Esophagus squamous epithelium (tissue), 5 donors: ENCODE measurements around the gene CLDN24. TPM values are rescaled to one million over a fixed set of nuclear protein-coding genes. Genes with fewer than 3 reads are reported as not detected.

ENCODE experiments used
- DNase-seq: peaks from one replicate; lab custom pipeline; 2025; lab: John Stamatoyannopoulos, UW
- H3K27ac ChIP-seq, 4 donors: fragments of 200-600 bp; sonication (generic); one replicate each; pipeline ENCODE4 v1.5.1; 2016 to 2019; ENCODE audit warnings: mild to moderate bottlenecking in 1 of 4
- H3K27me3 ChIP-seq, 4 donors: fragments of 200-600 bp; sonication (generic); 1 replicate in 3 of 4; 2 replicates in 1 of 4; pipeline versions ENCODE4 v1.5.1 to v1.6.0; 2017 to 2021; ENCODE audit warnings: antibody characterized with exemption in 1 of 4
- H3K36me3 ChIP-seq, 3 donors: fragments of 200-600 bp; sonication (generic); one replicate each; pipeline ENCODE4 v1.5.1; 2016 to 2019
- H3K4me1 ChIP-seq, 3 donors: fragments of 200-600 bp; sonication (generic); one replicate each; pipeline ENCODE4 v1.5.1; 2017 to 2019
- H3K4me3 ChIP-seq, 4 donors: fragments of 200-600 bp; sonication (generic); 1 replicate in 3 of 4; 2 replicates in 1 of 4; pipeline ENCODE4 v1.5.1; 2016 to 2019; ENCODE audit warnings: mild to moderate bottlenecking in 2 of 4, moderate library complexity in 1 of 4
- H3K9me3 ChIP-seq, 3 donors: fragments of 200-600 bp; sonication (generic); one replicate each; pipeline ENCODE4 v1.5.1; 2016 to 2019
- POLR2A ChIP-seq, 4 donors: fragments of 450-650 bp; IDR thresholded peaks; one replicate each; pipeline ENCODE4 v1.6.1; 2017; ENCODE audit warnings: antibody characterized with exemption in 4 of 4, mild to moderate bottlenecking in 4 of 4, moderate library complexity in 3 of 4
- WGBS, 2 donors: methylation state at CpG; one replicate each; pipeline ENCODE4 v1.1.5; 2018; 5-methylcytosine and 5-hydroxymethylcytosine counted together
- intact Hi-C: fragments of 100-400 bp; cut with DNase I; formaldehyde crosslinking; loops from one replicate; pipeline ENCODE4 v1.15.0; 2022
- total RNA-seq, 4 donors: library from RNA; depleted of rRNA; stranded (reverse); fragments of >200 nt; gene quantifications; one replicate each; pipeline ENCODE4 v1.1.0, GENCODE V29; 2016
- TF ChIP-seq, protein P1 (sequence below), 6 experiments: fragments of 450-650 bp in 4 of 6; fragments of 200-600 bp in 2 of 6; sonication (generic) in 2 of 6; IDR thresholded peaks; one replicate each; pipeline ENCODE4 v1.5.1; 2016 to 2019; ENCODE audit warnings: antibody characterized with exemption in 6 of 6, mild to moderate bottlenecking in 4 of 6, moderate library complexity in 4 of 6
- donor health status: DM: yes; HTN: yes; CAD: no.

CLDN24 gene
- total RNA-seq, 4 donors from 2014 or later: not detected

DNA sequence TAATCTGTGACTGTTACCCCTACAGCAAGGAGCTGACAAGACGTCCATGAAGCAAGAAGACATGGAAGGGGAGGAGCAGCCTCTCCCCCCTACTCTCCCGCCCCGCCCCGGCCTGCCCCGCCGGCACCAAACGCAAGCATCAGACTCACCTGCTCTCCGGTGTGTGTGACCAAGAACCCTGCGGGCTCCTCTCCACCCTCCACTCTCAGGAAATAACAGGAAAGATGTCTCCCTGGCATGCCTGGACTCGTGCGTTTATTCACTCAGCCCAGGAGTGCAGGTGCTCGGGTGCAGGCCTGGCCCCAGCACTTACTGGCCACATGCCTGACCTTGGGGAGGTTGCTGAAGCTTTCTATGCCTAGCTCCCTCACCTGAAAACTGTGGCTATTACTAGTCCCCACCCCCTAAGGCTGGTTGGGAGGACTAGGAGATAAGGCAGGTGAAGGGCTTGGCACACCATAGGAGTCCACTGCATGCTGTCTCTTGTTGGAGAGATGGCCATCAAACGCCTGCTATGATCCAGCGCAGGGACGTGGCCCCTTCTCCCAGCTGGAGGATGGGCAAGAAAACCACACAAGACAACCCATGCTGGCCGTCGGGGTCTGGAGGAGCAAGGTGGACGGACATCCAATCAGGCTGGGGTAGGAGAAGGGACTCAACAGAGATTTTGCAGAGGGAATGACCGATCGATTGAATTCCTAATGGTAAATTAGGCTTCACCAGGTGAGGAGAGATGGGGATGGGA is 34.9 kb upstream of the CLDN24 start:
- intact Hi-C loops: no loop called here
- no peak for DNase-seq
- 42 to 50% methylated on average over 7 to 9 of the region's 20 CpGs for WGBS, 2 donors
- Histone ChIP-seq H3K4me1 (peaks cover 17 to 66% (median 20%) of the 10 kb centered on the region in 3 donors), H3K27me3 (no peaks in the 10 kb centered on the region), H3K9me3 (no peaks in the 10 kb centered on the region), H3K27ac (peak overlapping the region in 2 of 4 donors; percentile 44 to 75), H3K36me3 (no peaks in the 10 kb centered on the region), H3K4me3 (no peak overlapping the region)
- TF ChIP-seq POLR2A (IDR thresholded peaks at IDR 0.05): no peak
- TF ChIP-seq, protein P1, sequence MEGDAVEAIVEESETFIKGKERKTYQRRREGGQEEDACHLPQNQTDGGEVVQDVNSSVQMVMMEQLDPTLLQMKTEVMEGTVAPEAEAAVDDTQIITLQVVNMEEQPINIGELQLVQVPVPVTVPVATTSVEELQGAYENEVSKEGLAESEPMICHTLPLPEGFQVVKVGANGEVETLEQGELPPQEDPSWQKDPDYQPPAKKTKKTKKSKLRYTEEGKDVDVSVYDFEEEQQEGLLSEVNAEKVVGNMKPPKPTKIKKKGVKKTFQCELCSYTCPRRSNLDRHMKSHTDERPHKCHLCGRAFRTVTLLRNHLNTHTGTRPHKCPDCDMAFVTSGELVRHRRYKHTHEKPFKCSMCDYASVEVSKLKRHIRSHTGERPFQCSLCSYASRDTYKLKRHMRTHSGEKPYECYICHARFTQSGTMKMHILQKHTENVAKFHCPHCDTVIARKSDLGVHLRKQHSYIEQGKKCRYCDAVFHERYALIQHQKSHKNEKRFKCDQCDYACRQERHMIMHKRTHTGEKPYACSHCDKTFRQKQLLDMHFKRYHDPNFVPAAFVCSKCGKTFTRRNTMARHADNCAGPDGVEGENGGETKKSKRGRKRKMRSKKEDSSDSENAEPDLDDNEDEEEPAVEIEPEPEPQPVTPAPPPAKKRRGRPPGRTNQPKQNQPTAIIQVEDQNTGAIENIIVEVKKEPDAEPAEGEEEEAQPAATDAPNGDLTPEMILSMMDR (IDR thresholded peaks at IDR 0.05): no peak

DNA sequence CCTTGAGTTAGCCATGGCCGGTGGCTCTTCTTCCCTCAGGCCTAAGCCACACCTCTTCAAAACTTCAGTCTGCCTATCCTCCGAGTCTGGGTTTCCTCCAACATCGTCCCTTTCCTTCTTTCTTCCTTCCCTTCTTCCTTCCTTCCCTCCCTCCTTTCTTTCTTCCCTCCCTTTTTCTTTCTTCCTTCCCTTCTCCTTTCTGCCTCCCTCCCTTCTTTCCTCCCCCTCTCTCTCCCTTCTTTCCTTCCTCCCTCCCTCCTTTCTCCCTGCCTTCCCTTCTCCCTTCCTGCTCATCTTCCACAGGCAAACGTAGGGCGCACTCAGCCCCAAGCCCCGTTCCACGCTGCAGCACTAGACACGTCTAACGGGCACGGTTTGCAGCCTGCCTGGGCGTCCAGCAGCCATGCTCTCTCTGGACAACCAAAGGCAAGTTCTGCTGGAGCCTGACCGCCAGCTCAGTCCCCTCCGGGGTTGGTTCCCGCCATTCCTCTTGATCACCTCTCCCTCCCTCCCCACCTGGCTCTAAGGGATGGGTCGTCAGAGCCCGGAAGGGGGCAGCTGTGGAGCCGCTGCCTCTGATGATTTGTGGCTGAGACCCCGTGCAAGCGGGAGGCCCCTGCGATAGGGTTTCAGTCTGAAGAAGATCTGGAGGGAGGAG is 34.1 kb upstream of the CLDN24 start:
- no peak for TF ChIP-seq POLR2A (IDR thresholded peaks at IDR 0.05)
- TF ChIP-seq, protein P1 (IDR thresholded peaks at IDR 0.05): no peak
- Histone ChIP-seq H3K4me1 (peaks cover 18 to 74% (median 20%) of the 10 kb centered on the region in 3 donors), H3K36me3 (no peaks in the 10 kb centered on the region), H3K9me3 (no peaks in the 10 kb centered on the region), H3K27me3 (no peaks in the 10 kb centered on the region), H3K4me3 (no peak overlapping the region), H3K27ac (peak overlapping the region in 2 of 4 donors; percentile 44 to 75)
- DNase-seq: no peak
- intact Hi-C loops: no loop called here
- 81 to 82% methylated on average over 17 to 20 of the region's 20 CpGs for whole genome bisulfite sequencing, 2 donors

DNA sequence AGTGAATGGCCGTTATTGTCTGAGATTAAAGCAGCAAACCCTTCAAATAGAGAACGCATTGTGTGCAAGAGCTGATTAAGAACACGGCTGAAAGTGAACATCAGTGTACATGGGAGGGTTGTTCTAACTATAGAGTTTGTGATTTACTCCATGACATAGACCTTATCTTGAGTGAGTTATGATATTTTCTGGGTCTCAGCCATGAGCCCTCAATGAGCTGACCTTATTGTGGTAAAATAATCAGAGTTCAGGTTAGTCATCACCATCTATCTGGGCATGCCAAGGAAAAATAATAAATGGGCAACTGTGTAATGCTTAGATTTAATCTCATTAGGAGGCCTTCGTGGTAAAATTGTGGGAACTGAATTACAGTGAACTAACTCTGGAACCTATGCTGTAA is 33.2 kb upstream of the CLDN24 start:
- DNase-seq: no peak
- intact Hi-C loops: no loop called here

DNA sequence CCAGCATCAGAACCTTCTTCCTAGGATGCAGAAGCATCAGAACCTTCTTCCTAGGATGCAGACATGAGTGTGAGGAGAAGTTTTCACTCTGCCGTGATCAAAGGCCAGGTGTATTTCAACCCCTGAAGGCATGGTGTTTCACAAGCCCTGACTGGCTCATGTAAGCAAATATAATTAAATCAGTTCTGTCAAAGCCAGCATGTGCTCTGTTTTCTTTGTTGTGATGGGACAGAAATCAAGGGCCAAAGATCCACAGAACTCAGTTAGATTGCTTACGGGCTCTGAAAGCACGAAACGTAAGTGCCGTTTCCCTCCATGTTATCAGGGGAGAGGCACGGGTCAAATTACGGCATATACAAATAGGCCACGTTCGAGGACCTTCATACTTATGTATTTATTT is 32.0 kb upstream of the CLDN24 start:
- 42 to 71% methylated on average over 9 of the region's 9 CpGs for WGBS, 2 donors
- intact Hi-C loops: no loop called here
- TF ChIP-seq, protein P1 (IDR thresholded peaks at IDR 0.05): no peak
- no peak for TF ChIP-seq POLR2A (IDR thresholded peaks at IDR 0.05)
- Histone ChIP-seq H3K36me3 (no peaks in the 10 kb centered on the region), H3K4me3 (no peak overlapping the region), H3K27ac (peak overlapping the region; percentile 36 to 75 (median 60)), H3K27me3 (no peaks in the 10 kb centered on the region), H3K4me1 (peaks cover 15 to 84% (median 25%) of the 10 kb centered on the region in 3 donors), H3K9me3 (no peaks in the 10 kb centered on the region)
- no peak for DNase-seq

More for the DNA sequence above, 33.2 kb upstream of the CLDN24 start:
- Histone ChIP-seq H3K4me1 (peaks cover 19 to 79% (median 27%) of the 10 kb centered on the region in 3 donors), H3K4me3 (no peak overlapping the region), H3K27ac (peak overlapping the region in 2 of 4 donors; percentile 62 to 75), H3K36me3 (no peaks in the 10 kb centered on the region), H3K27me3 (no peaks in the 10 kb centered on the region), H3K9me3 (no peaks in the 10 kb centered on the region)
- 29 to 50% methylated on average over 4 of the region's 4 CpGs for WGBS, 2 donors
- TF ChIP-seq, protein P1 (IDR thresholded peaks at IDR 0.05): no peak
- no peak for TF ChIP-seq POLR2A (IDR thresholded peaks at IDR 0.05)

DNA sequence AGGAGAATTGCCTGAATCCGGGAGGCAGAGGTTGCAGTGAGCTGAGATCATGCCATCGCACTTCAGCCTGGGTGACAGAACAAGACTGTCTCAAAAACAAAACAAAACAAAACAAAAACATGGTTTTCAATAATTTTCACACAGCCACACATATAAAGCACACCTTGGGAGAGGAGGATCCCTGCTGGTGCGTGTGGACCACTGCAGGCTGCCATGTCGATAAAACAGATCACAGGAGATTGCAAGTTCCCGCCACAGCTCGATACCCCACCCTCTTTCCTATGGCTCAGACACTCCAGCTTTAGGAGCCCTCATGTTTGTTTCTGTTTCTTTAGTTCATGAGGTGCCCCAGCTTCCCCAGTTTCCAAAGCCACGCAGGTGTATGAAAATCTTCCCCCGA is 31.3 kb upstream of the CLDN24 start:
- H3K27me3 ChIP-seq: no peaks in the 10 kb centered on the region
- 42 to 45% methylated on average over 8 of the region's 8 CpGs for WGBS, 2 donors
- H3K36me3 ChIP-seq: no peaks in the 10 kb centered on the region
- peak overlapping the region; percentile 36 to 75 (median 60) for H3K27ac ChIP-seq
- peaks cover 15 to 91% (median 31%) of the 10 kb centered on the region in 3 donors for H3K4me1 ChIP-seq
- H3K4me3 ChIP-seq: no peak overlapping the region
- intact Hi-C loops: no loop called here
- TF ChIP-seq POLR2A (IDR thresholded peaks at IDR 0.05): no peak
- DNase-seq: no peak
- H3K9me3 ChIP-seq: no peaks in the 10 kb centered on the region
